ENCODE measurements around the gene KCNMB1. TPM values are rescaled to one million over a fixed set of nuclear protein-coding genes. Genes with fewer than 3 reads are reported as not detected.
"Not testable (repeated sequence)": the region's sequence is repeated elsewhere in the genome, so short reads cannot be mapped to it uniquely, and the experiment has no call there.

Gene KCNMB1
- total RNA-seq, 2 donors from 2014 or later = not detected

DNA sequence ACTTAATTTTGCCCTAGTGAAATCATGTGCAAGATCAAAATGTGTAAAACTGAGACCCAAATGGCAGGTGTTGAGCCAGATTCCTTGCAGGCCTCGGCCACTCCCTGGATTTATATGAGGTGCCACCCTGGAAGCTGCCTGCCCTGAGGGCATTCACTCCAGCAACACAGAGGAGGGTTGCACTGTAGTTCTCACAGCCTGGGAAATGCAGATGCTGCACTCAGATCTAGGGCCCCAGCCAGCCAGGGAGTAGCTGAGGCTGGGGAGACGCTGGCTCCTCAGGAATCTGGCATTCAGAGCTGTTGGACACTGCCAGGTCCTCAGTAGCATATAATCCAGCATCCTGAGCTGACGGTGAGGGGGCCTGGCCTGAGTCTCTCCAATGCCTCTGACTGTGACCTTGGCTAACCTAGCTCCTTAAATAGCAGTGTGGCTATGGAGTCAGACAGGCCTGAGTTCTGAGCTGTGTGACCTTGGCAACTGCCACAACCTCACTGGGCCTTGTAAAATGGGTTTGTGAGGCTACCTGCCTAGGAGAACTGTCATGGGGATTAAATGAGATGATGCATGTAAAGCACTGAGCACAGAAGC lies 8.7 kb downstream of the KCNMB1 start:
- no peak for ATAC-seq
- no peaks in the 10 kb centered on the region for H3K4me1 Mint-ChIP-seq (ENCODE audit: low read depth in 2 of 2)
- H3K36me3 Mint-ChIP-seq = no peaks in the 10 kb centered on the region
- no peaks in the 10 kb centered on the region for H3K9me3 Mint-ChIP-seq
- no peaks in the 10 kb centered on the region for H3K27me3 Mint-ChIP-seq
- no peak for DNase-seq (ENCODE audit: low spot score)
- H3K4me3 Mint-ChIP-seq = no peak overlapping the region
- H3K27ac Mint-ChIP-seq = no peak overlapping the region

DNA sequence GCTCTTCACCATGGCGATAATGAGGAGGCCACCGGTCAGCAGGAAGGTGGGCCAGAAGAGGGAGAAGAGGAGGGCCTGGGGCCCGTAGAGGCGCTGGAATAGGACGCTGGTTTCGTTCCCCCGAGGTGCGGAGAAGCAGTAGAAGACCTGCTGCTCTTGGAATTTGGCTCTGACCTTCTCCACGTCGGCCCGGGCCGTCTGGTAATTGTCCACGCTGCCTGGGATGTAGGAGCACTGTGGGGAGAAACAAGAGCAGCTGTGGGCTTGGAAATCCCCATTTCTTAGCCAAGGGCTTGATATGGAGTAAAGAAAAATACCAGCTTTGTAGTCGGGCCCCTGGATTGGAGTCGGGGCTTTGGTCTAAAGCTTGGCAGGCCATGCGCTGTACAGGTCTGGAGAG lies 10.4 kb downstream of the KCNMB1 start:
- Mint-ChIP-seq H3K4me1 (ENCODE audit: low read depth in 2 of 2) (no peaks in the 10 kb centered on the region), H3K27me3 (no peaks in the 10 kb centered on the region), H3K4me3 (no peak overlapping the region), H3K9me3 (no peaks in the 10 kb centered on the region), H3K36me3 (no peaks in the 10 kb centered on the region), H3K27ac (no peak overlapping the region)
- DNase-seq (ENCODE audit: low spot score) (no peak), ATAC-seq (no peak)

DNA sequence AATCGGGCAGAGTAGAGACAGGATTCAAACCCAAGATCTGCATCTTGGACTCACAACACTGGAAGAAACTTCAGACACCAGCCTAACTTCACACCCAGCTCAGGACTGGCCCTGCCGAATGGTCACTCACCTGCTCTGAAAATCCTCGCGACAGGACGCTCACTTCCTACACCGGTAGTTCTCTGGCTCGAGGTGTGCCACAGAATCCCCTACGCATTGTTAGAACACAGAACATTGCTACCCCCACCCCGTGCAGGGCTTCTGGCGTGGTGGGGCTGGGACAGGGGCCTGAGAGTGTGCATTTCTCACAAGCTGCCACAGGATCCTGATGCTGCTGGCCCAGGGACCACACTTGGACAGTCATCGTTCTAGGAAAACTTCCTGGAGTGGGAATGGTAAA lies 12.1 kb downstream of the KCNMB1 start:
- no peak for DNase-seq (ENCODE audit: low spot score)
- Mint-ChIP-seq H3K4me3 (no peak overlapping the region), H3K4me1 (ENCODE audit: low read depth in 2 of 2) (no peaks in the 10 kb centered on the region), H3K9me3 (no peaks in the 10 kb centered on the region), H3K27ac (no peak overlapping the region), H3K27me3 (peaks cover under 1 to 7% of the 10 kb centered on the region in 2 donors), H3K36me3 (no peaks in the 10 kb centered on the region)
- ATAC-seq = no peak

DNA sequence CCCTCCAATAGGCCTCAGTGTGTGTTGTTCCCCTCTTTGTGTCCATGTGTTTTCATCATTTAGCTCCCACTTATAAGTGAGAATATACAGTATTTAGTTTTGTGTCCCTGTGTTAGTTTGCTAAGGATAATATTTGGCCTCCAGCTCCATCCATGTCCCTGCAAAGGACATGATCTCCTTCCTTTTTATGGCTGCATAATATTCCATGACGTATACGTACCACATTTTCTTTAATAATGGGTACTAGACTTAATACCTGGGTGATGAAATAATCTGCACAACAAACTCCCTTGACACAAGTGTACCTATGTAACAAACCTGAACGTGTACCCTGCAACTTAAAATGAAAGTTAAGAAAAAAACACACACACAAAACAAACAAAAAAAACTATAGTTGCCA lies 12.6 kb downstream of the KCNMB1 start:
- H3K27me3 Mint-ChIP-seq; H3K4me3 Mint-ChIP-seq; H3K36me3 Mint-ChIP-seq; H3K27ac Mint-ChIP-seq; ATAC-seq; H3K9me3 Mint-ChIP-seq; H3K4me1 Mint-ChIP-seq (ENCODE audit: low read depth in 2 of 2); DNase-seq (ENCODE audit: low spot score): not testable (repeated sequence)

DNA sequence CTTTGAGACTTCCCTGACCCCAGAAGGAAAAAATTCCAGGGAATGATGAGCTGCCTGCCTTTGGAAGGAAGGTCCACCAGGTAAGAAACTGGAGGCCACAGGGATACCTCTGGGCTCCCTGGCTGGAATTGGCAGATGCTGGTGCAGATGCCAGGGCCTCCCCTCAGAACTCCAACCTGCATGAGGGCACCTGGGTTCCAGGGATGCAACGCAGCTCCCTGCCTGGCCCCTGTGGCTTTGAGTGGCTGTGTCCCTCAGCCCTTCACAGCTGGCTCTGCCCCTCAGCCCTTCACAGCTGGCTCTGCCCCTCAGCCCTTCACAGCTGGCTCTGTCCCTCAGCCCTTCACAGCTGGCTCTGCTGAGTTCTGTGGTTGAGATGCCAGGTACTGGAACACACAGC lies 13.9 kb downstream of the KCNMB1 start:
- ATAC-seq = no peak
- Mint-ChIP-seq H3K27me3 (peaks cover 5 to 7% of the 10 kb centered on the region in 2 donors), H3K4me1 (ENCODE audit: low read depth in 2 of 2) (no peaks in the 10 kb centered on the region), H3K36me3 (no peaks in the 10 kb centered on the region), H3K27ac (no peak overlapping the region), H3K4me3 (no peak overlapping the region), H3K9me3 (no peaks in the 10 kb centered on the region)
- DNase-seq (ENCODE audit: low spot score) = no peak

DNA sequence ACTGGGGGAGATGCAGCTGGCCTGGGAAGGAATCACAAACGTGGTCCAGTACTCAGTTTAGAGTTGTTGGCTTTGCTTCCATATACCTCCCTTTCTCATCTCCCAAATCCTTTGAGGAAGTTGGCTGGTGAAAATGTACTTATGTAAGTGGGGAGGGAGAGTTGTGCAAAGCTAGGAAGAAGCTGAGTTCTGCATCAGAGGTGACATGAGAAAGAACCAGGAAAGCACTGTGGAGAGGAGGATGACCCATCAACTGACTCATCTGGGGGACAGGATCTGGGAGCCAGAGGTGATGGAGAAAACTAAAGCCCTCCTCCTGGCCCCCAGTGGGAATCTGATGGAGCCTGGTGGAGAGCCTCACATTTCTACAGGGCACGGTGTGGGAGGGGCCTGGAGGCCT lies 16.2 kb downstream of the KCNMB1 start:
- Mint-ChIP-seq H3K36me3 (no peaks in the 10 kb centered on the region), H3K27me3 (peaks cover 5 to 7% of the 10 kb centered on the region in 2 donors), H3K9me3 (no peaks in the 10 kb centered on the region), H3K4me3 (no peak overlapping the region), H3K27ac (no peak overlapping the region), H3K4me1 (ENCODE audit: low read depth in 2 of 2) (no peaks in the 10 kb centered on the region)
- ATAC-seq = no peak
- no peak for DNase-seq (ENCODE audit: low spot score)

DNA sequence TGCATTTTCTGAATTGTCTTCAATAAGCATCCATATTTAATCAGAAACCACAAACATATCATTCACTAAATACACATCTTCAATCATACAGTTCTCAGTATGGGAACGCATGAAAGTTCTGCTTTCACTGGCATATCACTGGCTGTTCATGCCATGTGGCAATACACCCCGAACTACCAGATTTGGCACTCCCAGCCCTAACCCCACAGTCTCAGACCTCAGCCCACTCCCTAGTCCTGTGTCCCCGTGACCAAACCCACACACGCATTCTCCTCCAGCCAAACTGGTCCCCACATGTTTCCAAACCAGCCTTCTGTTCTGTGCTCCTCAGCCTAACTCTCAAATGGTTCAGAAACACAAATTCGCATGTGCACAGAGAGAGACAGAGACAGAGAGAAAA lies 20.6 kb downstream of the KCNMB1 start:
- Mint-ChIP-seq H3K27me3 (peaks cover 5 to 7% of the 10 kb centered on the region in 2 donors), H3K4me3 (no peak overlapping the region), H3K4me1 (ENCODE audit: low read depth in 2 of 2) (no peaks in the 10 kb centered on the region), H3K36me3 (no peaks in the 10 kb centered on the region), H3K27ac (no peak overlapping the region), H3K9me3 (no peaks in the 10 kb centered on the region)
- DNase-seq (ENCODE audit: low spot score) = no peak
- no peak for ATAC-seq

DNA sequence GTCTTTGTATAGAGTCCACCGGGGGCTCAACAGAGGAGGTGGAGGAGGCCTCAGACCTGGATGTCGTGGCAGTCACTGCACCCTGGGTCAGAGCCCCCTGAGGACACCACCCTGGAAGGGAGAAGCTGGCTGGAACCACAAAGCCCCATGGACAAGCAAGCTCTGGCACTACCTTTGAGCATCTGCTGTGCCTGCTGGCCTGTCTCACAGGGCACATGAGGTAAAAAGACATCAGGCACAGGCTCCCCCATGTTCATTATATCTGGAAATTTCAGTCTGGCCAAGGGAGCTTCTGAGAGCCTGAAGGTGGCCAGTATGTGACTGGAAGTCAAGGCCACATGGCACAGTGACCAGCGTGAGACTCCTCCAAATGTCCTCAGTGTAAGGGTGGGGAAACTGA lies 22.9 kb downstream of the KCNMB1 start:
- H3K27me3 Mint-ChIP-seq = no peaks in the 10 kb centered on the region

DNA sequence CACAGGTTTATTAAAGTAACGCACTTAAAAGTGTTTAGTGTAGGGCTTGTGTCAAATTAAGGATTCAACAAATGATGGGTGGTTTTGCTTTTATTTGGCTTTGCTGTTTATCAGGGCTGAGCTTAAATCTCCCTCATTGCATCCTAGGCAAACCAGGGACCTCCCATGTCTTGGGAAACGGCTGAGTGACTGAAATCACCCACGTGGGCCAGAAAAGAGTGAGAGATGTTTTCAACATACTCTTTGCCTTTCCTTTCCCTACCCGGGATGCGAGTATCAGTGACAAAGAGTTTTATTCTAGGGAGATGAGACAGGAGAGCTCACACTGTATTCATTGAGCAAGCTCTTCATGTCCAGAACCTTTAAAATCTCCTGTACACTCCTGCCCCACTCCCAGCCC lies 23.3 kb downstream of the KCNMB1 start:
- H3K4me3 Mint-ChIP-seq = no peak overlapping the region
- DNase-seq (ENCODE audit: low spot score) = no peak
- no peaks in the 10 kb centered on the region for H3K9me3 Mint-ChIP-seq
- H3K4me1 Mint-ChIP-seq (ENCODE audit: low read depth in 2 of 2) = no peaks in the 10 kb centered on the region
- H3K27ac Mint-ChIP-seq = no peak overlapping the region
- no peaks in the 10 kb centered on the region for H3K36me3 Mint-ChIP-seq
- no peaks in the 10 kb centered on the region for H3K27me3 Mint-ChIP-seq
- no peak for ATAC-seq

More for the DNA sequence above, 22.9 kb downstream of the KCNMB1 start:
- no peaks in the 10 kb centered on the region for H3K9me3 Mint-ChIP-seq
- ATAC-seq (no peak), DNase-seq (ENCODE audit: low spot score) (no peak)
- no peak overlapping the region for H3K27ac Mint-ChIP-seq
- no peaks in the 10 kb centered on the region for H3K4me1 Mint-ChIP-seq (ENCODE audit: low read depth in 2 of 2)
- no peak overlapping the region for H3K4me3 Mint-ChIP-seq
- H3K36me3 Mint-ChIP-seq = no peaks in the 10 kb centered on the region

DNA sequence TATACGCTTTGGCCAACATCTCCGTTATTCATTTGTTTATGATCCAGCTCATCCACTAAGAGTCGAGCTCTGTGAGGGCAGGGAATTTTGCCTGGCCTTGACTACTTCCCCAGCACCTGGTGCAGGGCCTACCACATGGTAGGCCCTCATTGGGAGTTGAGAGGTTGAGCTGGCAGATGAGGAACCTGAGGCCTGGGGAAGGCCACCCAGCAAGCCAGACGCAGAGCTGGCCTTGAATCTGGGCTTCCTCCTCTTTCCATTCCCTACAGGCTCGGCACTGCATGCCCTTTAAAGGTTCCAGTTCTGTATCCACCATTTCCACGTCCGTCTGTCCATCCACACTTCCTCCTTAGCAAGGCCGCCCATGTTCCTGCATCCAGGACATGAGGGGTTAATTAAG lies 24.2 kb downstream of the KCNMB1 start:
- Mint-ChIP-seq H3K4me3 (no peak overlapping the region), H3K9me3 (no peaks in the 10 kb centered on the region), H3K27me3 (no peaks in the 10 kb centered on the region), H3K36me3 (no peaks in the 10 kb centered on the region), H3K27ac (no peak overlapping the region), H3K4me1 (ENCODE audit: low read depth in 2 of 2) (no peaks in the 10 kb centered on the region)
- no peak for DNase-seq (ENCODE audit: low spot score)
- ATAC-seq = no peak

DNA sequence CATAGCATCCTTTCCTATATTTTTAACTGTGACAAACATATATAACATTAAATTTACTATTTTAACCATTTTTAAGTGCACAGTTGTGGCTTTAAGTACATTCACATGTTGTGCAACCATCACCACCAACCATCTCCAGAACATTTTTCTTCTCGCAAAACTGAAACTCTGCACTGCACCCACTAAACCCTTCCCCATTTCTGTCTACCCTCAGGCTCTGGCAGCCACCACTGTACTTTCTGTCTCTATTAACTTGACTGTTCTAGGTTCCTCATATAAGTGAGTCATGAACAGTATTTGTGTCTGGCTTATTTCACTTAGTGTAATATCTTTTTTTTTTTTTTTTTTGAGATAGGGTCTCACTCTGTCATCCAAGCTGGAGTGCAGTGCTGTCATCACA lies 25.5 kb downstream of the KCNMB1 start:
- H3K36me3 Mint-ChIP-seq = no peaks in the 10 kb centered on the region
- no peaks in the 10 kb centered on the region for H3K27me3 Mint-ChIP-seq
- no peaks in the 10 kb centered on the region for H3K9me3 Mint-ChIP-seq
- H3K27ac Mint-ChIP-seq = no peak overlapping the region
- H3K4me3 Mint-ChIP-seq = no peak overlapping the region
- no peak for DNase-seq (ENCODE audit: low spot score)
- no peak for ATAC-seq
- no peaks in the 10 kb centered on the region for H3K4me1 Mint-ChIP-seq (ENCODE audit: low read depth in 2 of 2)

DNA sequence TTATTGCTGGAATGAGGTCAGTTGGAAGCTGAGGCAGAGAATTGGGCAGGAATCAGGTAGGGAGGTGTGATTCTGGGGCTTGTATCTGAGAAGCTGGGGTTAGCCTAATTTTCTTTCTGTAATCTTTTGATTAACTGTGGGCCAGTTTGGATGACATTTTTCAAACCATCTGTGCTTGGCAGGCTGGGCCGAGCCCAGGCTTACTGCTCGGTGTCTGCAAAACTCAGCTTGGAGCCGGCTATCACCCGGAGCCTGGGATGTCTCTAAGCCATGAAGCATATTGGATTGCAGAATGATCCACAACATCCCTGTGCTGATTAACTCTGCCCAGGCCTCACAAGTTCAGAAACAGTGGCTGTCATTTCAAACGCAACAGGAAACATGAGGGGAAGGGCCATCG lies 26.5 kb downstream of the KCNMB1 start:
- Mint-ChIP-seq H3K27ac (no peak overlapping the region), H3K36me3 (no peaks in the 10 kb centered on the region), H3K4me3 (no peak overlapping the region), H3K4me1 (ENCODE audit: low read depth in 2 of 2) (no peaks in the 10 kb centered on the region), H3K9me3 (no peaks in the 10 kb centered on the region), H3K27me3 (no peaks in the 10 kb centered on the region)
- no peak for DNase-seq (ENCODE audit: low spot score)
- no peak for ATAC-seq

DNA sequence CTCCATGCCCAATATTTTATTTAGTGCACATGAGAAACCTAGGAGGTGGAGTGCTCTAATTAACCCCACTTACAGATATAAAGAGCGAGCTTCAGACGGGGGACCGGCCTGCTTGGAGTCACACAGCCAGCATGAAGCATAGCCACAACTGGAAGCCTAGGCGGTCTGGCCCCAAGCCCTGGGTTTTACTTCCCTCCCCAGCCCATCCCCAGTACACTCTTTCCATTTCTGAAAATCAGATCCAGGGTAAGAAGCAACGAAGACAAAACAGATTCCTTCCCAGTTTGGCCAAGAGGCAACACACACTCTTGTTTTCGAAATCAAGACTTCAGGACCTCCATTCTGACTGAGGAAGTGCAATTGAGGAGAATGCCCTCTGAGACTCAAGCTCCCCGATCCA lies 27.1 kb downstream of the KCNMB1 start:
- Mint-ChIP-seq H3K36me3 (no peaks in the 10 kb centered on the region), H3K4me1 (ENCODE audit: low read depth in 2 of 2) (no peaks in the 10 kb centered on the region), H3K27me3 (no peaks in the 10 kb centered on the region), H3K27ac (no peak overlapping the region), H3K4me3 (no peak overlapping the region), H3K9me3 (no peaks in the 10 kb centered on the region)
- no peak for DNase-seq (ENCODE audit: low spot score)
- ATAC-seq = no peak

DNA sequence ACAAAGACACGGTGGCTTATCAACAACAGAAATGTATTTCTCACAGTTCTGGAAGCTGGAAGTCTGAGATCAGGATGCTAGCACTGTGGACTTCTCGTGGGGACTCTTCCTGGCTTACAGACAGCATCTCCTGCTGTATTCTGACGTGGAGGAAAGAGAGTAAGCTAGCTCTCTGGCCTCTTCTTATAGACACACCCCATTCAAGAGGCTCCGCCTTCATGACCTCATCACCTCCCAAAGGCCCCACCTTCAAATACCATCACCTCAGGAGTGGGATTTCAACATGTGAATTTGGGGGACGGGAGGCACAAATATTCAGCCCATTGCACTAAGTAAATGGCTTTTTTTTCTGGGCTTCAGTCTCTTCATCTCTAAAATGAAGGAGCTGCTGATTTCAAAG lies 27.6 kb downstream of the KCNMB1 start:
- no peak for ATAC-seq
- no peak overlapping the region for H3K4me3 Mint-ChIP-seq
- no peaks in the 10 kb centered on the region for H3K4me1 Mint-ChIP-seq (ENCODE audit: low read depth in 2 of 2)
- no peaks in the 10 kb centered on the region for H3K9me3 Mint-ChIP-seq
- H3K27ac Mint-ChIP-seq = no peak overlapping the region
- no peaks in the 10 kb centered on the region for H3K27me3 Mint-ChIP-seq
- H3K36me3 Mint-ChIP-seq = no peaks in the 10 kb centered on the region
- no peak for DNase-seq (ENCODE audit: low spot score)

DNA sequence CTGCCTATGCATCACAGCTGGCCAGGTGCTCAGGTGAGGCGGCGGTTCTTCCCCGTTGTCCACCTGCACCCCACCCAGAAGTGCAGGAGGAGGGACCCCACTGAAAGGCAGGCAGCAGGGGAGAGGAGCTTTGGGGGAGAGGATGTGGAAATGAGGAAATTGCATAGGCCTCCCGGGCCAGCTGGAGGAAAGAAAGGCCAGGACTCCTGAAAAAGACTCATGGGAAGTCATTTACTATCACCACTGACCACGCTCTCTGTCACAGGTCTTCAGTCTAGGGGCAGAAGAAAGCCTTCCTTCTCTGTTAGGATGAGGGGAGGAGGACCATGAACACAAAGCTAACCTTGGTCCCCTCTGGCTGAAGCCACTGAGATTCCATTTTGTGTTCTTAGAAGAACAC lies 28.1 kb downstream of the KCNMB1 start:
- no peaks in the 10 kb centered on the region for H3K36me3 Mint-ChIP-seq
- ATAC-seq = no peak
- no peak for DNase-seq (ENCODE audit: low spot score)
- H3K4me3 Mint-ChIP-seq = no peak overlapping the region
- H3K9me3 Mint-ChIP-seq = no peaks in the 10 kb centered on the region
- no peaks in the 10 kb centered on the region for H3K4me1 Mint-ChIP-seq (ENCODE audit: low read depth in 2 of 2)
- H3K27me3 Mint-ChIP-seq = peaks cover 0 to 2% of the 10 kb centered on the region in 2 donors
- no peak overlapping the region for H3K27ac Mint-ChIP-seq
